Measurements from ENCODE around the gene SMURF1.

DNA sequence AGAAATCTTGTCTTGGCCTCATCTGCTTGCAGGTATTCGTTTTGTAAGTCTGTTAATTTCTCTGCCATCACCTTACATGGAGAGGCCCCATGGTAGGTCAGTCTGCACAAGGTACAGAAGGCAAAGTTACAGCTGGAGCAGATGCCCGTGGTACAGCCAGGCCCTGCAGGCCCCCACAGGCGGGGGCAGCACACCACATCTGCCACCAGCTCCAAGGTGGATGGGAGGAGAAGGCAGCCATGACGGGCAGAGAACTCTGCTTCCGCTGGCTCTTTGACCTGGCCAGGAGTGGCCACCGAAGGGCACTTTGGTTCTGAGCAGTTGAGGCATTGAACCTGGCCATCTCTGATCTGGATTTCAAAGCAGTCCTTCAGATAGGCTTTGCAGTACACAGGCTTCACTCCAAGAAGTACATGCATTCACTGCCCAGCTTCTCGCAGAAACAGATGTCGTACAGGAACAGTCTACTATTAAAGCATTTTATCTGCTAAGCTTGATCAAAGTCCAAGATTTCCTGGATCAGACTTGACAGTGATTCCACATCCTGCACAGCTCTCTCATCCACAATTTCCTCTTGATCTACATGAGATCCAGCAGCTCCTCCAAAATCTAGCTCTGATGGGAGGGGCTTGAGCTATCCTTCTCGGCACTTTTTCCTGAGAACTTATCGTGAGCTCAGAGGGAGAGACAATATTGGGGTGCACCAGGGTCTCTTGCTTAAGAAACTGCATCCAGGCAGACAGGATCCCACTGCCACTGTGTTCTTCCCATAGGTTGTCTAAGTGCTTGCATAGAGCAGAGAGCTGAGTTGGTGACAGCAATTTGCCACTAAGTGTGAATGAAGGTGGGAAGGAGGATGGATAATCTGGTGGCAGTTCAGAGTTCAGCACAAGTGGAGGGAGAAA lies 144.8 kb downstream of the SMURF1 start:
- TF ChIP-seq, protein P1, sequence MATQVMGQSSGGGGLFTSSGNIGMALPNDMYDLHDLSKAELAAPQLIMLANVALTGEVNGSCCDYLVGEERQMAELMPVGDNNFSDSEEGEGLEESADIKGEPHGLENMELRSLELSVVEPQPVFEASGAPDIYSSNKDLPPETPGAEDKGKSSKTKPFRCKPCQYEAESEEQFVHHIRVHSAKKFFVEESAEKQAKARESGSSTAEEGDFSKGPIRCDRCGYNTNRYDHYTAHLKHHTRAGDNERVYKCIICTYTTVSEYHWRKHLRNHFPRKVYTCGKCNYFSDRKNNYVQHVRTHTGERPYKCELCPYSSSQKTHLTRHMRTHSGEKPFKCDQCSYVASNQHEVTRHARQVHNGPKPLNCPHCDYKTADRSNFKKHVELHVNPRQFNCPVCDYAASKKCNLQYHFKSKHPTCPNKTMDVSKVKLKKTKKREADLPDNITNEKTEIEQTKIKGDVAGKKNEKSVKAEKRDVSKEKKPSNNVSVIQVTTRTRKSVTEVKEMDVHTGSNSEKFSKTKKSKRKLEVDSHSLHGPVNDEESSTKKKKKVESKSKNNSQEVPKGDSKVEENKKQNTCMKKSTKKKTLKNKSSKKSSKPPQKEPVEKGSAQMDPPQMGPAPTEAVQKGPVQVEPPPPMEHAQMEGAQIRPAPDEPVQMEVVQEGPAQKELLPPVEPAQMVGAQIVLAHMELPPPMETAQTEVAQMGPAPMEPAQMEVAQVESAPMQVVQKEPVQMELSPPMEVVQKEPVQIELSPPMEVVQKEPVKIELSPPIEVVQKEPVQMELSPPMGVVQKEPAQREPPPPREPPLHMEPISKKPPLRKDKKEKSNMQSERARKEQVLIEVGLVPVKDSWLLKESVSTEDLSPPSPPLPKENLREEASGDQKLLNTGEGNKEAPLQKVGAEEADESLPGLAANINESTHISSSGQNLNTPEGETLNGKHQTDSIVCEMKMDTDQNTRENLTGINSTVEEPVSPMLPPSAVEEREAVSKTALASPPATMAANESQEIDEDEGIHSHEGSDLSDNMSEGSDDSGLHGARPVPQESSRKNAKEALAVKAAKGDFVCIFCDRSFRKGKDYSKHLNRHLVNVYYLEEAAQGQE (IDR thresholded peaks at IDR 0.05; ENCODE audit: borderline replicate concordance): no peak
- no peak for TF ChIP-seq POLR2AphosphoS5 (IDR thresholded peaks at IDR 0.05)
- no peak for TF ChIP-seq MXI1 (conservative IDR thresholded peaks at IDR 0.05; ENCODE audit: poor library complexity, severe bottlenecking)
- TF ChIP-seq, protein P2, sequence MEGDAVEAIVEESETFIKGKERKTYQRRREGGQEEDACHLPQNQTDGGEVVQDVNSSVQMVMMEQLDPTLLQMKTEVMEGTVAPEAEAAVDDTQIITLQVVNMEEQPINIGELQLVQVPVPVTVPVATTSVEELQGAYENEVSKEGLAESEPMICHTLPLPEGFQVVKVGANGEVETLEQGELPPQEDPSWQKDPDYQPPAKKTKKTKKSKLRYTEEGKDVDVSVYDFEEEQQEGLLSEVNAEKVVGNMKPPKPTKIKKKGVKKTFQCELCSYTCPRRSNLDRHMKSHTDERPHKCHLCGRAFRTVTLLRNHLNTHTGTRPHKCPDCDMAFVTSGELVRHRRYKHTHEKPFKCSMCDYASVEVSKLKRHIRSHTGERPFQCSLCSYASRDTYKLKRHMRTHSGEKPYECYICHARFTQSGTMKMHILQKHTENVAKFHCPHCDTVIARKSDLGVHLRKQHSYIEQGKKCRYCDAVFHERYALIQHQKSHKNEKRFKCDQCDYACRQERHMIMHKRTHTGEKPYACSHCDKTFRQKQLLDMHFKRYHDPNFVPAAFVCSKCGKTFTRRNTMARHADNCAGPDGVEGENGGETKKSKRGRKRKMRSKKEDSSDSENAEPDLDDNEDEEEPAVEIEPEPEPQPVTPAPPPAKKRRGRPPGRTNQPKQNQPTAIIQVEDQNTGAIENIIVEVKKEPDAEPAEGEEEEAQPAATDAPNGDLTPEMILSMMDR (IDR thresholded peaks at IDR 0.05; ENCODE audit: poor library complexity, severe bottlenecking): no peak
- TF ChIP-seq SMC3 (conservative IDR thresholded peaks at IDR 0.05; ENCODE audit: poor library complexity): no peak
- TF ChIP-seq RAD21 (conservative IDR thresholded peaks at IDR 0.05): no peak
- TF ChIP-seq EP300 (conservative IDR thresholded peaks at IDR 0.05; ENCODE audit: poor library complexity, severe bottlenecking): no peak
- TF ChIP-seq EZH2 (IDR thresholded peaks at IDR 0.05; ENCODE audit: borderline replicate concordance, insufficient read depth, low read length, poor library complexity, severe bottlenecking): no peak
- no peak for TF ChIP-seq TAF1 (IDR thresholded peaks at IDR 0.05; ENCODE audit: low read depth)
